ENCODE results near the gene TAF11L7. TPM values are rescaled to one million over a fixed set of nuclear protein-coding genes. Genes with fewer than 3 reads are reported as not detected.
"Not testable (repeated sequence)": the region's sequence is repeated elsewhere in the genome, so short reads cannot be mapped to it uniquely, and the experiment has no call there.

The TAF11L7 gene
- not detected for polyA plus RNA-seq (2012; ENCODE audit: insufficient read depth, insufficient read length, low read depth)

DNA sequence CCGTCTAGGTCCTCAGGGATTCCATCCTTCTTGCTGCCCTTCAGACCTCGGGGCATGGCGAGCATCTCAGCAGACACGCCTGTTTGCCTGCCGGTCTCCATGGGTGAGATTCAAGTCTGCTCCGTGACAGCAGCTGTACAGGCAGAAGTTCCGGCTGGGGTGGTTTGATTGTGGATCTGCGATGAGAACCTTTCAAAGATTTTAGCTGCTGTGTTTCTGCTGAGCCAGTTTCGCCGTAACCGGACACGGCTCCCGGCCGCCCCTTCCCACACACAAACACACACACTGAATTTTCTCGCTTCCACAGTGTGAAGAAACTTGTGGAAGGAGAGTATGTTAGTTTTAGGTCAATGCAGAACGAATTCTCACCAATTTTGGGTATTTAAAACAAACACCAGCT is at the start of gene TAF11L7:
TAF11L7 (minus strand) TSS at position 101 of the 400 bp plus-strand sequence.
- H3K4me1 ChIP-seq; H3K9me3 ChIP-seq; H3K27me3 ChIP-seq; H3K4me3 ChIP-seq (ENCODE audit: low read depth, low read length); H3K36me3 ChIP-seq; DNase-seq: not testable (repeated sequence)

DNA sequence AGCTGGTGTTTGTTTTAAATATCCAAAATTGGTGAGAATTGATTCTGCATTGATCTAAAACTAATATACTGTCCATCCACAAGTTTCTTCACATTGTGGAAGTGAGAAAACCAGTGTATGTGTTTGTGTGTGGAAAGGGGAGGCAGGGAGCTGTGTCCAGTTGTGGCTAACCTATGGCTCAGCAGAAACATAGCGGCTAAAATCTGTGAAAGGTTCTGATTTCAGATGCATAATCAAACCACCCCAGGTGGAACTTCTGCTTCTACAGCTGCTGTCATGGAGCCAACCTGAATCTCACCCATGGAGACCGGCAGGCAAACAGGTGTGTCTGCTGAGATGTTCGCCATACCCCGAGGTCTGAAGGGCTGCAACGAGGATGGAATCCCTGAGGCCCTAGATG is 48.6 kb upstream of the TAF11L7 start, which contains the start of gene TAF11L14:
TAF11L14 (plus strand) TSS at position 301 of the 400 bp plus-strand sequence.
- TF ChIP-seq, protein P1, sequence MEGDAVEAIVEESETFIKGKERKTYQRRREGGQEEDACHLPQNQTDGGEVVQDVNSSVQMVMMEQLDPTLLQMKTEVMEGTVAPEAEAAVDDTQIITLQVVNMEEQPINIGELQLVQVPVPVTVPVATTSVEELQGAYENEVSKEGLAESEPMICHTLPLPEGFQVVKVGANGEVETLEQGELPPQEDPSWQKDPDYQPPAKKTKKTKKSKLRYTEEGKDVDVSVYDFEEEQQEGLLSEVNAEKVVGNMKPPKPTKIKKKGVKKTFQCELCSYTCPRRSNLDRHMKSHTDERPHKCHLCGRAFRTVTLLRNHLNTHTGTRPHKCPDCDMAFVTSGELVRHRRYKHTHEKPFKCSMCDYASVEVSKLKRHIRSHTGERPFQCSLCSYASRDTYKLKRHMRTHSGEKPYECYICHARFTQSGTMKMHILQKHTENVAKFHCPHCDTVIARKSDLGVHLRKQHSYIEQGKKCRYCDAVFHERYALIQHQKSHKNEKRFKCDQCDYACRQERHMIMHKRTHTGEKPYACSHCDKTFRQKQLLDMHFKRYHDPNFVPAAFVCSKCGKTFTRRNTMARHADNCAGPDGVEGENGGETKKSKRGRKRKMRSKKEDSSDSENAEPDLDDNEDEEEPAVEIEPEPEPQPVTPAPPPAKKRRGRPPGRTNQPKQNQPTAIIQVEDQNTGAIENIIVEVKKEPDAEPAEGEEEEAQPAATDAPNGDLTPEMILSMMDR (IDR thresholded peaks at IDR 0.05; ENCODE audit: low read depth, low read length), result no peak
- no peaks in the 10 kb centered on the region for H3K4me1 ChIP-seq
- H3K27me3 ChIP-seq, result no peaks in the 10 kb centered on the region
- H3K36me3 ChIP-seq, result no peaks in the 10 kb centered on the region
- DNase-seq, result no peak
- no peaks in the 10 kb centered on the region for H3K9me3 ChIP-seq
- no peak within 1 kb of the TSS for H3K4me3 ChIP-seq (ENCODE audit: low read depth, low read length)

DNA sequence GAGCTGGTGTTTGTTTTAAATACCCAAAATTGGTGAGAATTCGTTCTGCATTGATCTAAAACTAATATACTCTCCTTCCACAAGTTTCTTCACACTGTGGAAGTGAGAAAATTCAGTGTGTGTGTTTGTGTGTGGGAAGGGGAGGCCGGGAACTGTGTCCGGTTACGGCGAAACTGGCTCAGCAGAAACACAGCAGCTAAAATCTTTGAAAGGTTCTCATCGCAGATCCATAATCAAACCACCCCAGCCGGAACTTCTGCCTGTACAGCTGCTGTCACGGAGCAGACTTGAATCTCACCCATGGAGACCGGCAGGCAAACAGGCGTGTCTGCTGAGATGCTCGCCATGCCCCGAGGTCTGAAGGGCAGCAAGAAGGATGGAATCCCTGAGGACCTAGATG is 46.2 kb upstream of the TAF11L7 start, which contains the start of gene TAF11L13:
TAF11L13 (plus strand) TSS at position 301 of the 400 bp plus-strand sequence.
- H3K4me1 ChIP-seq; H3K4me3 ChIP-seq (ENCODE audit: low read depth, low read length); H3K36me3 ChIP-seq; DNase-seq; H3K9me3 ChIP-seq; H3K27me3 ChIP-seq: not testable (repeated sequence)

DNA sequence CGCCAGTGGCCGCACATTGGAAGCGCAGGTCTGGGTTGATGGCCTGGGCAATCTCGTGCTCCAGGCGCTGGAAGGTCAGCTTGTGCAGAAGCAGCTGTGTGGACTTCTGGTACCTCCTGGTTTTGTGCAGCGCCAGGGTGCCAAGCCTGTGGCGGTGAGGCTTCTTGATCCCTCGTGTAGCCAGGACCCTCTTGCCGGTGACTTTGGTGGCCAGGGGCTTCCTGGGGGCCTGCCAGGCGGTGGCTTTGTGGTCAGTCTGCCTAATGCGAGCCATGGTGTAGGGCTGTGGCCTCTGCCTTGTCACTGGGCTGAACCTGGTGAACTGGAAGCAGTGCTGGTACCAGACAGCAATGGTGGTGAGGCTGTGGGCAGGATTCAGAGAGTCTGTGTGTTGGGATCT is 40.1 kb upstream of the TAF11L7 start:
- no peaks in the 10 kb centered on the region for H3K27me3 ChIP-seq
- no peaks in the 10 kb centered on the region for H3K4me1 ChIP-seq
- no peak for DNase-seq
- no peaks in the 10 kb centered on the region for H3K36me3 ChIP-seq
- TF ChIP-seq, protein P1 (IDR thresholded peaks at IDR 0.05; ENCODE audit: low read depth, low read length), result no peak
- no peaks in the 10 kb centered on the region for H3K9me3 ChIP-seq
- H3K4me3 ChIP-seq (ENCODE audit: low read depth, low read length), result no peak overlapping the region

DNA sequence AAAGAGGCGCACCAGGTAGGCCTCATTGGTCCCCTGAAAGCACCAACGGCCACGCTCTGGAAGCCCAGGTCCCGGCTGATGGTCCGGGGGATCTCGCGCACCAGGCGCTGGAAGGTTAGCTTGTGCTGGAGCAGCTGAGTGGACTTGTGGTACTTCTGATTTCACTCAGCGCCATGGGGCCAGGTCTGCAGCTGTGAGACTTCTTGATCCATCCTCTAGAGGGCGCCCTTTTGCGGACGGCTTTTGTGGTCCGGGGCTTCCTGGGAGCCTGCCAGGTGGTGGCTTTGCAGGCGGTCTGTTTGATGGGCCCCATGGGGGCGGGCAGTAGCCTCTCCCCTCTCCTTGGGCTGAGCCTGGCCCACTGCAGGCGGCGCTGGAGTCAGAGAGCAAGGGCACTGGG is 35.1 kb upstream of the TAF11L7 start:
- peak; percentile 24 for DNase-seq
- Histone ChIP-seq H3K9me3 (no peaks in the 10 kb centered on the region), H3K4me1 (no peaks in the 10 kb centered on the region), H3K27me3 (no peaks in the 10 kb centered on the region), H3K4me3 (ENCODE audit: low read depth, low read length) (no peak overlapping the region), H3K36me3 (no peaks in the 10 kb centered on the region)
- TF ChIP-seq, protein P1 (IDR thresholded peaks at IDR 0.05; ENCODE audit: low read depth, low read length), result peak; percentile 44

DNA sequence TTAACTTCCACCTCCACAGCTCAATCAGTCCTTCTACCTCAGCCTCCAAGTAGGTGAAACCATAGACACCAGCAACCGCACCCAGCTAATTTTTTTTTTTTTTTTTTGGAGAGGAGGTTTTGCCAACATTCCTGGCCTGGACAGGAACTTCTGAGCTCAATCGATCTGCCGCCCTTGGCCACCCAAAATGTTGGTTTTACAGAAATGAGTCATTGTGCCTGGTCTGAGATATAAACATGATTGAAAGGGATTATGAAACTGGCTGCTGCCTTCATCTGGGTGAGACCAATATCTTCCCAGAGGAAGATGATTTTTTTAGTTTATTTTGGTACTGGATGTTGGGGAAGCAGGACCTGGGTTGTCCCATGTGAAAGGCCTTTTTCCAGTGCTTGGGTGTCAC is 33.8 kb upstream of the TAF11L7 start:
- H3K36me3 ChIP-seq, result no peaks in the 10 kb centered on the region
- no peak for DNase-seq
- H3K4me3 ChIP-seq (ENCODE audit: low read depth, low read length), result no peak overlapping the region
- no peaks in the 10 kb centered on the region for H3K27me3 ChIP-seq
- H3K4me1 ChIP-seq, result no peaks in the 10 kb centered on the region
- no peaks in the 10 kb centered on the region for H3K9me3 ChIP-seq
- TF ChIP-seq, protein P1 (IDR thresholded peaks at IDR 0.05; ENCODE audit: low read depth, low read length), result no peak

DNA sequence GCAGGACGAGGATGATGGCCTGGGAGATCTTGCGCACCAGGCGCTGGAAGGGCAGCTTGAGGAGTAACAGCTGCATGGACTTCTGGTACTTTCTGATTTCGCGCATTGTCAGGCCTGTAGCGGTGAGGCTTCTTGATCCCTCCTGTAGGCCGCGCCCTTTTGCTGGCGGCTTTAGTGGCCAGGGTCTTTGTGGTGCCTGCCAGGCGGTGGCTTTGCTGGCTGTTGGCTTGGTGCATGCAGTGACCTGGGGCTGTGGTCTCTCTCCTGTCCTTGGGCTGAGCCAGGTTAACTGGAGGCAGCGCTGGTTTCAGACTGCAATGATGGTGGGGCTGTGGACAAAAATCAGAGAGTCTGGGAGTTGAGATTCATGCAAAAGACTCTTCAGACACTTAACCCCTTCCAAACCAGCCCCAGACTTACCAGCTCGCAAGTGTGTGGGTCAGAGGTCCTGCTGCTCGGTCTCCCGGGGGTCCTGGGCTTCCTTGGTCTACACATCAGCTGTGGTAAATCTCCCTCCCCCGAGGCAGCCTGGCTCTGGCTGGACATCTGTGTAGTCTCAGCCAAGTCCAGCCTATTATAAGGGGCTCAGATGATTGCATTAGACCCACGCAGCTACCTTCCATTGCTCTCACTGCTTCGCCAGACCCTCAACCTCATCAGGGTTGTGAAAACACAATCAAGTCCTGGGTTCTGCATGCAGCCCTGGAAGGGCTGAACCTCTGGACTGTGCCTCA is 29.5 kb upstream of the TAF11L7 start:
- Histone ChIP-seq H3K4me3 (ENCODE audit: low read depth, low read length) (no peak overlapping the region), H3K27me3 (no peaks in the 10 kb centered on the region), H3K36me3 (no peaks in the 10 kb centered on the region), H3K9me3 (no peaks in the 10 kb centered on the region), H3K4me1 (no peaks in the 10 kb centered on the region)
- DNase-seq, result no peak
- TF ChIP-seq, protein P1 (IDR thresholded peaks at IDR 0.05; ENCODE audit: low read depth, low read length), result no peak

DNA sequence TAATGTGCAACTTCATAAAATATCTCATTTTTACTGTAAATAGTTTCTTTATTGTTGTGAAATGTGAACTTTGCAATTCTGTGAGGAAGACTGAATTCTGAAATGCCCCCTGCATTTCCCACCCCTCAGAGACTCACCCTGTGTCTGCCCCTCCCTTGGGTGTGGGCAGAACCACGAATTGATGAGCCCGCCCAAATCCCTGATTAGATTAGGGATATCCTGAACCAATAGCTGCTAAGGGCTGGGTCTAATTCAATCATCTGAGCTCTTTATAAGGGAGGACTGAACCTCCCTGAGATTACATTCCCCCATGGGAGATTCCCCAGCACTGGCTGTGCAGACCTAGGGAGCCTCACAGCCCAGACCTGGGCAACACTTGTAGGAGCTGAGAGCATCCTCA is 24.5 kb upstream of the TAF11L7 start, which contains the start of gene TAF11L12:
TAF11L12 (plus strand) TSS at position 301 of the 400 bp plus-strand sequence.
- H3K4me3 ChIP-seq (ENCODE audit: low read depth, low read length); H3K36me3 ChIP-seq; DNase-seq; H3K9me3 ChIP-seq; H3K4me1 ChIP-seq; H3K27me3 ChIP-seq: not testable (repeated sequence)

DNA sequence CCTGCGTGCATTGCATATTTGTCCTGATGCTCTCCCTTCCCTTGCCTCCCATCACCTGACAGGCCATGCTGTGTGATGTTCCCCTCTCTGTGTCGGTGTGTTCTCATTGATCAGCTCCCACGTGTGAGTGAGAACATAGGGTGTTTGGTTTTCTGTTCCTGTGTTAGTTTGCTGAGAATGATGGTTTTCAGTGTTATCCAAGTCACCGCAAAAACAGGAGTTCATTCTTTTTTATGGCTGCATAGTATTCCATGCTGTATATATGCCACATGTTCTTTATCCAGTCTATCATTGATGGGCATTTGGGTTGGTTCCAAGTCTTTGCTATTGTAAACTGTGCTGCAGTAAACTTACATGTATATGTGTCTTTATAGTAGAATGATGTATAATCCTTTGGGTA is 21.9 kb upstream of the TAF11L7 start:
- not testable (repeated sequence) for DNase-seq; H3K9me3 ChIP-seq; H3K27me3 ChIP-seq; H3K4me1 ChIP-seq; H3K4me3 ChIP-seq (ENCODE audit: low read depth, low read length); H3K36me3 ChIP-seq
